CD4-positive, alpha-beta T cell treated with Interleukin-4 for 1 hour (primary cell): ENCODE measurements around the gene ARHGEF3.

Experiments used
- DNase-seq, 2 donors: peaks; one replicate each; pipeline ENCODE4 v3.0.0-alpha.2; 2020 to 2022

ARHGEF3 gene

DNA sequence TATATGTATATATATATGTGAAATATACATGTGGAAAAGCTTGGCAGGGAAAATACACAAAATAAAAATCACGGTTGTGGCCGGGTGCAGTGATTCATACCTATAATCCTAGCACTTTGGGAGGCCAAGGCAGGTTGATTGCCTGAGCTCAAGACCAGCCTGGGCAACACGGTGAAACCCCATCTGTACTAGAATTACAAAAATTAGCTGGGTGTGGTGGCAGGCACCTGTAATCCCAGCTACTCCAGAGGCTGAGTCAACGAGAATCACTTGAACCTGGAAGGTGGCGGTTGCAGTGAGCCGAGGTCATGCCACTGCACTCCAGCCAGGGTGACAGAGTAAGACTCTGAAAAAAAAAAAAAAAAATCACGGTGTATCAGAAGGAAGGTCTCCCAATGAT, 20.8 kb upstream of the ARHGEF3 start:
- DNase-seq, result no peak

GRCh38 chr3:56819016-56819809, 17.5 kb upstream of the ARHGEF3 start:
- DNase-seq, result no peak

DNA sequence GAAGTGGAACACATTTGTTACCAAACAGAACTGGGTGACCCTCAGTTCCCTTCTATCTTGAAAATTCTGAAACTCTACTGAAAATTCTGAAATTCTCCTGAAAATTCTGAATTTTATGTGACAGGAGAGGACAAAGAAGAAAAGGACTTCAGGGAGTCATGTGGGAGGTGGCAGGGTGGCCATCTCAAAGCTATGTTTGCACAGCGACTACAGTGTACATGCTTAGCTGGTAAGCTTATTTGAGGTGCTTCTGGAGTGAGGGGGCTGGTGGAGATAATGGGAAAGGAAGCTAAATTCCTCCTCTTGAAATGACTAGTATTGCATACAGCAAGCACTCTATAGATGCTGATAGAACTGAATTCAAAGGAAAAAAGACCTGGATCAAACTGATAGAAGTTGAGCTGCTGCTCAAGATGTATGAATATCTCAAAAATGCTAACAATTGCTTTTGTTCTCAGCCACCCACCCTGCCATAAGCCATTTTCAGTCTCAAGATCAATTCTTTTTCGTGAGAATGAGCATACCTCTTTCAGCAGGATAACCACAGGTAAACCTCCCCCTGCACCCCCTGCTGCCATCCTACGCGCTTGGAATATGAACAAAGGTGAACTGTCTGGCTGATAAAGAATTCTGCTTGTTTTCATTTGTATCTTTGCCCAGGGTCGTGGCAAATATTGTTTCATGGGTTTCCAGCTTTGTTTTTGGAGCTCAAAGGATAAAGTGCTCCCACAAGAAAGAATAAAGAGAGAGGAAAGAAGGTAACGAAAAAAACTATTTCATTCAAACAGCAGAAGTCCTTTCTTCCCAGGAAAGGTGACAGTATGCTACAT, 16.6 kb upstream of the ARHGEF3 start:
- no peak for DNase-seq

GRCh38 chr3:56817646-56818045, 15.9 kb upstream of the ARHGEF3 start:
- DNase-seq, result no peak

DNA sequence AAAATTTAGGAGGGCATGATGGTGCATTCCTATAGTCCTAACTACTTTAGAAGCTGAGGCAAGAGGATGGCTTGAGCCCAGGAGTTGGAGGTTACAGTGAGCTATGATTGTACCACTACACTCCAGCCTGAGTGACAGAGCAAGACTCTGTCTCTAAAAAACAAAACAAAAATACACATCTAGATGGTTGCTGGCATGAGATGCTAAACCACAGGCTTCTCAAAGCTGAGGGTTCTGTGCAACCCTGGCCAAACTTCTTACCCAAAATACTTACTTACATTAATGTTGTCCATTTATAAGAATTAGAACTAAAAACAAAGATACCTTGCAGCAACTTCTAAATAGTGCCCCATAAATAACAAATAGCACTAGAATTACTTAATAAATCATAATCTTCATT, 14.3 kb upstream of the ARHGEF3 start:
- no peak for DNase-seq

DNA sequence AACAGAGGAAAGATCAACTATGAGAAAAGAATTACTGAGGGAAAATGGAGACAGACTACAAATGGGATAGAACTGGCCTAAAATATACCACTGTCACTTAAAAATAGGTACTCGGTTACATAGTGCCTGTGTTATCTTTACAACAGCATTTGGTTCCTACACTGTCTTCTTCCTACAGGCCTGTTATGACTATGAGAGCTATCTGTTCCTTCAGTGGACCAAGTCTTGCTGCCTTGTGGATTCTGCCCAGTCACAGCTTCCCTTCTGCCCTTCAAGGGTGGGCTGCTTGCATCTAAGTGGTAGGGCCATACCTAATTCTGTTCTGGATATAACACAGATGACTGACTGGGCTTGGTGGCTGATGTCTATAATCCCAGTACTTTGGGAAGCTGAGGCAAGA, 13.8 kb upstream of the ARHGEF3 start:
- no peak for DNase-seq

GRCh38 chr3:56813653-56813960, 11.9 kb upstream of the ARHGEF3 start:
- DNase-seq, result no peak

- no peak for DNase-seq
These were observed 11.3 kb upstream of the ARHGEF3 start for GRCh38 chr3:56812754-56813652.

DNA sequence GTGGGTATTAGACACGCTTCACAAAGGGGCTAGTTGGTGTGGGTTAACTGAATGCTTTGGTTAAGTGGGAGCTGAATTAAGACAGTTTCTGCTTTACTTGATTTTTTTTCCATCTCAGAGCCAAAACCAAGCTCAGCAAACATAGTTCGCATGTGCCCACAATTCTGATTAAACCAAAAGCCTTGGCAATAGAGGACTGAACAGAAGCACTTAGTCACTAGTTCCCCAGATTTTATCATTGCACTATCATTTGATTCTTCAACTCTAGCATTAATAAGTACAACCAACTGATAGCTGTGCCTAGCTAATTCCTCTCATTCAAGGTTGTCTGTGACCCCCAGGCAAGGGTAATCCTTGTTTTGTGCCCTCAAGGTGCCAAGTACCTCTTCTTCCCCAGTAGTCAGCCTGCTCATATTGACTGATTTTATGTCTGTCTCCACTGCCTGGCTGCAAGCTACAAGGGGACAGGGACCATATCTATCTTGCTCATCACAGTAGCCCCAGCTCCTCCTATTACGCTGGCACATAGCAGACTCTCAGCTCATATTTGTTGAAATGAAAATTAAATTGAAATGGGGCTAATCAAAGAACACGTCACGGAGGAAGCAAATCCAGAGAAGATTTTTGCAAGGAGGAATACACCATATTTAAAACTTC, 9.9 kb upstream of the ARHGEF3 start:
- no peak for DNase-seq

DNA sequence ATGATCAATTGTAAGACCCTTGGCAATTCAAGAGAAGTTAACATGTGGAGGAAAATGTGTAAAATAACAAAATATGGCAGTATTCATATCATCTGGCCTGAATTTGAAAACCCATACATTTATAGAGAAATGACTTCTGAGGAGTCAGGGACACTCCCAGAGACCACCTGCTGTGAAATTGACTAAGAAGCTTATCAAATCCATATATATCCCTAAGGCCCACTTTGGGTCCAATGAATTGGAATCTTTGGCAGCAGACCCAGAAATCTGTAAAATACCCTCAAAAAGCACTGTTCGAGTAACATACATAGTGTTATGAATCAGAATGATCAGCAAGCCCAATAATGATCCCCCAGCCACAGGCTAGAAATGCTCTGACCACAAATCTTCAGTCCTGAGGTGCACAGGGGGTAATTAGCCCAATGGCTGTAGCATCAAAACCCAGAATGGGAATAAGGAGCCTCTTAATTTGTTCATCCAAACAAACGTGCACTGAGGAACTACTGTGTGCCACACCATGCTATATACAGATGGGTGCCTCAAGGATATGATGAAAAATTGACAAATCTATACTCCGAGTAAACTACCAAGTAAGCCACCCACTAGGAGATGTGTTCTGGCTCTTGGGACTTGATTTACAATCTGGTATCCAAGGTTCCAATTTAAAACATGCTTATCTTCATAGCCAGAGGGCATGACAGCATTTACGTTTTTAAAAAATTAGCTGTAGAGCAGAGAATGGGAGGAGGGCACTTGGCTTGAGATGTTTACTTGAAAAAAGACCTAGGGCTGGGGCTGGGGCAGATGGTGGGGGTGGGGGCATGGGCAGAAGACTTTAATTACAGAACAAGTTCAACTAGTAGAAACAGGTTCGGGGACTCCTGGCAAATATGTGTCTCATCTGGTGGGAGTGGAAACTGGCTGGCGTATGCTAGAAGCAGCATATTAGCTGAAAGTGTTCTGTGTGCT, 9.1 kb upstream of the ARHGEF3 start:
- no peak for DNase-seq

- no peak for DNase-seq
These were observed 4.7 kb upstream of the ARHGEF3 start for GRCh38 chr3:56806407-56806806.

- DNase-seq, result no peak
These were observed 1.0 kb upstream of the ARHGEF3 start for GRCh38 chr3:56802790-56803189.

DNA sequence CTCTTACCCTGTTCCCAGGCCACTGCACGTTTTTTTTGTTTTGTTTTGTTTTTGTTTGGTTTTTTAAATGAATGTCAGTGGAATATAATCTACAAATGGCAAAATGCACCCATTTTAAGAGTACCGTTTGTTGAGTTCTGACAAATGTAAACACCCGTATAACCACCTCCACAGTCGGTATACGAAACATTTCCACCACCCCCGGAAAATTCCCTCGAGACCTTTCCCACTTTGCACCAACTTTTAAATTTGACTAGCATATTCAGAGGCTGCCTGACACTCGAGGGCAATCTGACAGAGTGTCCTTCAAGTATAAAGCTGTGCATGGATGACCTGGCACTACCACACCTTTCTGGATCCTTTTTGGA, 613 bp upstream of the ARHGEF3 start:
- no peak for DNase-seq

- peak in 1 of 2 donors; percentile 42 for DNase-seq
These were observed 702 bp downstream of the ARHGEF3 start for GRCh38 chr3:56800832-56801661.

DNA sequence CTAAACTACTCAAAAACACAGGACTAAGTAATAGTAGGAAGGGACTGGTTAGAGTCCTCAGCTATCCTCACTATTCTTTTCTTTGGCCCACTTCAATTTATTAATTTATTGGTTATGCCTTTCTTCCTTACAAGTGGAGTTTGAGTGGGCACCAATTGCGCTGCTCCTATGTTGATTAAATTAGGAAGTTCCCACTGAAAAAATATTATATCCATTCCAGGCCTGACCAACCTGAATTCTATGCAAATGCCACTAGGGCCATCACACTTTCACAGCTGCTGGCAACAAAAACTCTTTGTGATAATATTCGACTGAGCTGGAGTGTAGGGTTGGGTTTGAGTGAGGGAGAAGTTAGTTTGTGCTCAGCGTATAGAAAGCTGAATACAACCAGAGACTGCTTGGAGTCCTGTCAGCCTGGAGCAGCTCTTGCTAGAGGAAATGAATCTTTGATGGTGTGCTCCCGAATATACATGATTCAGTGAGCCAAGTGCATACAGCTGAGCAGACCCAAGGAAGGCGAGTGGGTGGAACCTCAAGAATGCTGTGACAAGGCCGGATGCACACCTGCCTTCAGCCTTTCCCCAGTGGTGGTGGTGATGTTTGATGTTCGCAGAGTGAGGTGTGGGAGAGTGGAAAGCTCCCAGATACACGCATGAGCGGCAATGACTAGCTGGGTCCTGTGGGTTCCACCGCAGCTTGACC, 1.5 kb downstream of the ARHGEF3 start:
- peak; percentile 65 to 77 for DNase-seq

- peak; percentile 26 to 89 for DNase-seq
These were observed 2.4 kb downstream of the ARHGEF3 start for GRCh38 chr3:56799251-56799882.

- no peak for DNase-seq
These were observed 4.8 kb downstream of the ARHGEF3 start for GRCh38 chr3:56796996-56797395.

GRCh38 chr3:56796202-56796601, 5.5 kb downstream of the ARHGEF3 start:
- peak; percentile 12 to 55 for DNase-seq

DNA sequence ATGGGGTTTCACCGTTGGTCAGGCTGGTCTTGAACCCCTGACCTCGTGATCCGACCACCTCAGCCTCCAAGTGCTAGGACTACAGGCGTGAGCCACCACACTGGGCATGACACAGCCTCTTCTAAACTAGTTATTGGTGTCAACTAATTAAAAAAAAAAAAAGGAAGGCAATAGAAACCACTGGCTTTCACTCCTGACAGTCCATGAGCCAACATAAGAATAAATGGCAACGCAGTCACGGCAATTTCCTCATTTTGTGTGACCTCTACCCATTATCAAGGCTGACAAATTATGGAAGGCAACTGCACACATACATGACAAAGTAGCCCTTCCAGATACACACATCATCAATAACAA, 5.9 kb downstream of the ARHGEF3 start:
- DNase-seq, result peak in 1 of 2 donors; percentile 53
